Activated CD4-positive, alpha-beta memory T cell treated with anti-CD3 and anti-CD28 coated beads for 36 hours (primary cell): Measurements from ENCODE around the gene AKR7A3. TPM values are rescaled to one million over a fixed set of nuclear protein-coding genes. Genes with fewer than 3 reads are reported as not detected.
A peak's percentile ranks its signal among the peaks of the same experiment; 100 is the strongest.
"Not testable (repeated sequence)": the region's sequence is repeated elsewhere in the genome, so short reads cannot be mapped to it uniquely, and the experiment has no call there.

Source experiments
- CTCF ChIA-PET: fragments of 350-600 bp; sonication (Branson Sonifier 250); formaldehyde crosslinking; loops from one replicate; lab custom pipeline; 2021; ENCODE audit warnings: antibody characterized with exemption, inconsistent platforms; lab: Charles Lee
- POLR2A ChIA-PET: fragments of 350-600 bp; sonication (Branson Sonifier 250); formaldehyde crosslinking; loops from one replicate; lab custom pipeline; 2021; ENCODE audit warnings: antibody characterized with exemption; lab: Charles Lee
- DNase-seq: peaks from one replicate; pipeline ENCODE4 v3.0.0-alpha.2; 2020
- H3K27ac Mint-ChIP-seq: one replicate; pipeline ENCODE4 v1.8.0; 2021; ENCODE audit warnings: mixed read lengths
- H3K27me3 Mint-ChIP-seq: one replicate; pipeline ENCODE4 v1.8.0; 2021; ENCODE audit warnings: mixed read lengths
- H3K36me3 Mint-ChIP-seq: one replicate; pipeline ENCODE4 v1.8.0; 2021; ENCODE audit warnings: mixed read lengths
- H3K4me1 Mint-ChIP-seq: one replicate; pipeline ENCODE4 v1.8.0; 2021; ENCODE audit warnings: low read depth, mixed read lengths
- H3K4me3 Mint-ChIP-seq: one replicate; pipeline ENCODE4 v1.8.0; 2021; ENCODE audit warnings: mild to moderate bottlenecking, mixed read lengths
- H3K9me3 Mint-ChIP-seq: one replicate; pipeline ENCODE4 v1.8.0; 2021; ENCODE audit warnings: mixed read lengths
- intact Hi-C: fragments of 100-400 bp; cut with micrococcal nuclease; formaldehyde crosslinking; loops from one replicate; pipeline ENCODE4 v1.15.1; 2023
- total RNA-seq, 2 experiments: library from RNA; stranded (reverse); gene quantifications; one replicate each; pipeline ENCODE4 v1.2.3, GENCODE V29; 2021

AKR7A3 gene
- total RNA-seq, 2 experiments from 2014 or later = 0.80 to 0.88 TPM

DNA sequence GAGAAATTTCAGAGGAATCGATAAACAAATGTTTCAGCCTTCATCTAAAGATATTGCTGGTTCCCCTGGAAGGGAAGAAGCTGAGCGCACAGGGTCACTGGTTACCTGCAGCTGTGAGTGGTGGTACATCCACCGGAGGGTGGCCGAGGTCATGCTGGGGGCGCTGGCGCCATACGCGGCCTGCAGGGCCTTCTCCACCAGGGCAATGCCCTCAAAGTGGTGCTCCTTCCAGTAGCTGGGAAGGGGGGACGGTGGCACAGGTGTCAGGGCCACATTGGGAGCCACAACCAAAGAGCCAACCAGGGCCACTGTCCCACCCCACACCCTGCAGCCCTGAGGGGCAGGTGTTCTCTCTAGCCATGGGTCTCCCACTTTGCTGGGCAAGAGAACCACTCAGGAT is 4.7 kb downstream of the AKR7A3 start:
- intact Hi-C loops = no loop called here
- Mint-ChIP-seq H3K4me3 (no peak overlapping the region), H3K4me1 (peaks cover 2% of the 10 kb centered on the region), H3K36me3 (no peaks in the 10 kb centered on the region), H3K27ac (no peak overlapping the region), H3K27me3 (no peaks in the 10 kb centered on the region), H3K9me3 (no peaks in the 10 kb centered on the region)
- POLR2A ChIA-PET = no interaction called here
- CTCF ChIA-PET = no interaction called here
- DNase-seq = no peak

DNA sequence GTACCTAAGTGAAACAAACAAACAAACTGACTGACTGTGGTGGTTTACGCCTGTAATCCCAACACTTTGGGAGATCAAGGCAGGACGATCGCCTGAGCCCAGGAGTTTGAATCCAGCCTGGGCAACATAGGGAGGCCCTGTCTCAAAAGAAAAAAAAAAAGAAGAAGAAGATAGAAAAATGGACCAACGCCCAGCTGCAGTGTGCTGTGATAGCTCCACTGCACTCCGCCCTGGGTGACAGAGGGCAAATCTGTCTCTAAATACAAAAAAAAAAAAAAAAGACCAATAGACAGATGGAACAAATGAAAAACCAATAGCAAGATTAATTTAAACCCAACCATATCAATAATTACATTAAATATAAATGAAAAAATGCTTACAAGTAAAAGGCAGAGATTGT is 13.9 kb downstream of the AKR7A3 start:
- no peak for DNase-seq
- Mint-ChIP-seq H3K27me3 (peaks cover 15% of the 10 kb centered on the region), H3K4me3 (no peak overlapping the region), H3K36me3 (peaks cover 3% of the 10 kb centered on the region), H3K4me1 (peaks cover 3% of the 10 kb centered on the region), H3K27ac (no peak overlapping the region), H3K9me3 (peaks cover 4% of the 10 kb centered on the region)
- ChIA-PET CTCF (no interaction called here), POLR2A (no interaction called here)
- intact Hi-C loops = no loop called here

DNA sequence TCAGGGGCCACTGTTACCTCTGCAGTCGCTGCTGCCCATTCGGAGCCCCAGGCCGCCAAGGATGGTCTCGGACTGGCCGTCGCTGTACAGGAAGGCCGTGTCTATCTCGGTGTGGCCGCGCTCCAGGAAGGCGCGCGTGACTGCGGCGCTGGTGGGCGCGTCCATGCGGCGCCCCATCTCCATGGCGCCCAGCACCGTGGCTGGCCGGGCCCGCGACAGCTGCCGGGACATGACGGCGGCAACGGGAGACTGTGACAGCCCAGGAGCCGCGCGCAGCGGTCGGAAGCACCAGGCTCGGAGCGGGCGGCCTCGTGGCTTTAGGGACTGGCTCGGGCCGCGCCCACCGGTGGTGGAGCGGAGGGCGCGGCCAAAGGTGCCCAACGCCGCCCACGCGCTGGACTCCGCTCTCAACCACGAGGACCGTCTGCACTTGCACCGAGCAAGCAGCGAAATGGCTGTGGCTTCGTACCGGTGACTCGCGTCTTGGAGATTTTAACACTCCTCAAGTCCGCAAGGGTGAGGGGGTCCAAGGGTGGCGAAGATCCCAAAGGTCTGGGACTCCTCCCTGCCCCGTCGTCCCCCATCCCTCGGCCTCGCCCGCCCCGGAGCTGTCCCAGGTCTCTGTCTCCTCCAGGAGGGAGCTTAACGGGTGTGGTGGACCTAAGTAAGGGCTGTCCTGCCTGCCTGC is 14.6 kb downstream of the AKR7A3 start:
- peaks cover 15% of the 10 kb centered on the region for H3K27me3 Mint-ChIP-seq
- H3K36me3 Mint-ChIP-seq, H3K4me1 Mint-ChIP-seq, H3K4me3 Mint-ChIP-seq, CTCF ChIA-PET, H3K27ac Mint-ChIP-seq, intact Hi-C loops, H3K9me3 Mint-ChIP-seq, DNase-seq, POLR2A ChIA-PET: not testable (repeated sequence)

DNA sequence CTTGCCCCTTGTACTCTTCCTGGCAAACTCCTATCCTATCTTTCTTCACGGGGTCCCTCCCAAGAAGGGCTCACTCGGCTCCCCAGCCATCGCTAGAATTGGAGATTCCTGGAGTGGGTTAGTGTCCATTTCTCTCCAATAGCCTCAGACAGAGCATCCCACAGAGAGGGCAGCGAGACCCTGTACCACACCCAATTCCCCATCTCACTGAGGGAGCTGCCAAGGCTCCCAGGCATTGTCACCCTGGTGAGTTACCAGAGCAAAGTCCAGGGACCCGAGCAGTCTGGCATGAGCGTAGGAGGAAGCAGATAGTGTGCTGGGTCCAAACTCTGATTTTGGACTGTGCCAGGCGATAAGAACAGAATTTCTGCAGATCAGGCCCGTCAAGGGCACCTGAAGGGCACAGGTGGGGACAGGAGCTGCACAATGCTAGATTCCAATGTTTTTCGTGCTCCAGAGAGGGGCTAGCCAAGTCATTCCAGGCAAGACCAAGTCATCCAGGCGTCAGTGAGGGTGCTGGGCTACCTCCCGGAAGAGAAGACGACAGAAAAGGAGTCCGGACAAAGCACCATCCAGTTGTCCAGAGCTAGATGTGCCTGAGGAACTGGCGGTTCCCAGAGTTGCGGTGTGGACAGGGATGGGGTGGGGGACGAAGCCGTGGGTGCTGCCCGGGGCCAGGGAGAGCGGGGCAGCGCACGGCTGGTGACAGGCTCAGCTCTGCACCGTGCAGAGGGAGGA is 15.3 kb downstream of the AKR7A3 start:
- no peak overlapping the region for H3K4me3 Mint-ChIP-seq
- peaks cover 3% of the 10 kb centered on the region for H3K36me3 Mint-ChIP-seq
- ChIA-PET POLR2A (no interaction called here), CTCF (no interaction called here)
- H3K27ac Mint-ChIP-seq = no peak overlapping the region
- H3K27me3 Mint-ChIP-seq = peaks cover 15% of the 10 kb centered on the region
- no peak for DNase-seq
- peaks cover 4% of the 10 kb centered on the region for H3K9me3 Mint-ChIP-seq
- H3K4me1 Mint-ChIP-seq = peaks cover 3% of the 10 kb centered on the region
- intact Hi-C loops = no loop called here

DNA sequence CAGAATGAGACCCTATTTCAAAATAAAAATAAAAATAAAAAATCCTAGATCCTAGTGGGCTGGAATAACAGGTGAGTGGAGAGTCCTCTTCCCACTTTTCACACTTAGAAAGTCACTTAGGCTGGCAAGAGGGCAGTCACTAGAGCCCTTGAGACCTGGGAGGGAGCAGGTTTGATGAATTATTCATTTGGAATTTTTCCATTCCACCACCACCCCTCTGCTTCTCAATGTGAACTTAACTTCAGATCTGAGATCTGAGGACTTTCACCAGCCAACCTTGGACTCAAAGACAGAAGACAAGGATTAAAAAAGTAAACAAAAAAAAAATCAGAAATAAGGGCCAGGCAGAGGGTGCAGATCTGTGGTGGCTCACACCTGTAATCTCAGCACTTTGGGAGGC is 16.5 kb downstream of the AKR7A3 start:
- Mint-ChIP-seq H3K4me3 (no peak overlapping the region), H3K36me3 (peaks cover 3% of the 10 kb centered on the region), H3K27me3 (peaks cover 15% of the 10 kb centered on the region), H3K27ac (no peak overlapping the region), H3K4me1 (peaks cover 3% of the 10 kb centered on the region), H3K9me3 (peaks cover 4% of the 10 kb centered on the region)
- POLR2A ChIA-PET = no interaction called here
- CTCF ChIA-PET = no interaction called here
- intact Hi-C loops = no loop called here
- DNase-seq = no peak

DNA sequence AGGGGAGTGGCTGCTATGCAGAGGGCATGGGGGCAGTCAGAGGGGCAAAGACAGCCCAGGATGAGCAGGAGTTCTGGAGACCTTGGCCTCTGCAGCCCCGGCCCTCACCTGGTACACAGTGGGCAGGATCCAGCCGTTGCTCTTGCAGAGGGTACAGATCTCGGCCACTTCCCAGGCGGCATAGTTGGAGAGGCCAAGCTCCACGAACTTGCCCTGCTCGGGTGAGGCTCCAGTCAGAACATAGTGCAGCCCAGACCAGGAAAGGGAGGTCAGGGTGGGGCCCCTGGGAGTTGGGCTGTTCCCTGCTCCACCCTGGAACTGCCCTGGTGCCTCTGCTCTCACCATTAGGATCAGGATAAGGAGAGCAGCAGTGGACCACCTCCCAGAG is 18.2 kb downstream of the AKR7A3 start:
- peaks cover 14% of the 10 kb centered on the region for H3K27me3 Mint-ChIP-seq
- POLR2A ChIA-PET, H3K9me3 Mint-ChIP-seq, CTCF ChIA-PET, H3K4me3 Mint-ChIP-seq, H3K36me3 Mint-ChIP-seq, DNase-seq, H3K27ac Mint-ChIP-seq, H3K4me1 Mint-ChIP-seq, intact Hi-C loops: not testable (repeated sequence)

DNA sequence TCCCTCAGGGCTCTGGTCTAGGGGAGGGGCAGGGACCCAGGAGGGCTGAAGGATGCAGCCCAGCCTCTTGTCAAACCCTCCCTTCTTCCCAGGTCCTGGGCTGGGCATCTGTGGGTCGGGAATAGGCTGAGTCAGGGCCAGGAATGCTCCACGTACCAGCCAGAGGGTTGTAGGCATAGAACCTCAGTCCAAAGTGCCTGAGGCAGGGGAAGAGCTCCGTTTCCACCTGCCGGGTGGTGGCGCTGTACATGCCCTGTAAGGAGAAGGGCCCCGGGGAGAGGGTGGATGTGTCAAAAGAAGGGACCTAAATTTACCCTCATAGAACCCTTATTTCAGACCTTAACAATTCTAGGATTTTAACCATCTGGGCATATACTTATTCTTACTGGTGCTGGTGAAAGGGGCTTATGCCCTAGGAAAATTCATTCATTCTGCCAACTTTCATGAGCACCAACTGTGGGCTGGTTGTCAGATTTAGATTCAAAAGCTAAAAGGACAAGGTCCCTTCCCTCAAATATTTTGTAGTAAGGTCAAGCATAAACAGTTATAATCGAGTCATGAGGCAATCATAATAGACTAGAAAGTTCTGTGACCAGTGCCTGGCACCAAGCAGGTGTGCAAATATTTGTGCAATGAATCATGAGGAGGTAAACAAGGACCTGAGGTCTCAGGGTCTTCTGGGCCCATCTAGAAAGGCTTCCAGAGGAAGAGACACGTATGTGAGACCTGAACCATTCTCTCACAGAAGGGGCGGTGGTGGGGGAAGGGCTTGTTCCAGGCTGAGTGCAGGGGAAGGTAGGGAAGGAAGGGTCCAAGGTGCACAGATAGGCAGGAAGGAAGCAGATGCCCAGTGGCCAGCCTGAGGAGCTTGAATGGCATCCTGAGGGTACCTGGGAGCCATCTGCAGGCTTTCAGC is 18.9 kb downstream of the AKR7A3 start:
- POLR2A ChIA-PET, H3K4me1 Mint-ChIP-seq, DNase-seq, intact Hi-C loops, H3K27ac Mint-ChIP-seq, H3K4me3 Mint-ChIP-seq, H3K36me3 Mint-ChIP-seq, H3K9me3 Mint-ChIP-seq: not testable (repeated sequence)
- H3K27me3 Mint-ChIP-seq = peaks cover 14% of the 10 kb centered on the region
- CTCF ChIA-PET = interaction anchor here (1.8 kb wide), 1 partner anchor 312 kb away, joined by 4 read pairs; no protein-coding TSS in a partner anchor

DNA sequence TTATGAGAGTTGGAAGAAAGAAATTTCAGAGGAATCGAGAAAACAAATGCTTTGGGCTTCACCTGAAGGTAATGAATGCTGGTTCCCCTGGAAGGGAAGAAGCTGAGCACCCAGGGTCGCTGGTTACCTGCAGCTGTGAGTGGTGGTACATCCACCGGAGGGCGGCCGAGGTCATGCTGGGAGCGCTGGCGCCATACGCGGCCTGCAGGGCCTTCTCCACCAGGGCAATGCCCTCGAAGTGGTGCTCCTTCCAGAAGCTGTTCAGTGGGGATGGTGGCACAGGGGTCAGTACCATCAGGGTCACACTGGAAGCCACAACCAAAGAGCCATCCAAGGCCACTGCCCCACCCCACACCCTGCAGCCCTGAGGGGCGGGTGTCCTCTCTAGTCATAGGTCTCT is 20.1 kb downstream of the AKR7A3 start:
- intact Hi-C loops = no loop called here
- no peaks in the 10 kb centered on the region for H3K36me3 Mint-ChIP-seq
- H3K9me3 Mint-ChIP-seq = no peaks in the 10 kb centered on the region
- ChIA-PET POLR2A (no interaction called here), CTCF (interaction anchor here (1.8 kb wide), 1 partner anchor 313 kb away, joined by 4 read pairs; no protein-coding TSS in a partner anchor)
- no peak overlapping the region for H3K4me3 Mint-ChIP-seq
- peaks cover 2% of the 10 kb centered on the region for H3K4me1 Mint-ChIP-seq
- peaks cover 8% of the 10 kb centered on the region for H3K27me3 Mint-ChIP-seq
- no peak overlapping the region for H3K27ac Mint-ChIP-seq
- no peak for DNase-seq

DNA sequence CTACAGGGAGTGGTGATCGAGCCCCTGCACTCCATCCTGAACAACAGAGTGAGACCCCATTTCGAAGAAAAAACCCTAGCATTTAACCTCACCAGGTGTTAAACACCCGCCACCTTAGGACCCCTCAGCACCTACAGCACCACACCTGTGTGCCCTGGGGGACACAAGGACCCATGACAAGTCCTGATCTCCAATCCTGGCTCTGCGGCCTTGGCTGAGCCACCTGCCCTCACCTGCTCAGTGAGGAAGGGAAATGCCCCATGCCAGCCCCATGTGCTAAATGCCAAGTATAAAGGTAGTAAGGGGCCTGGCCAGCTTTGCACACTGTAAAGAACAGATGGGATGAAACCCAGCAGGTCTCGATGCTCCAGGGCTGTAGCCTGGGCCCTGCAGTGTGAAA is 25.8 kb downstream of the AKR7A3 start:
- Mint-ChIP-seq H3K4me3 (no peak overlapping the region), H3K27ac (no peak overlapping the region), H3K36me3 (peaks cover 20% of the 10 kb centered on the region), H3K4me1 (peaks cover 5% of the 10 kb centered on the region), H3K9me3 (no peaks in the 10 kb centered on the region), H3K27me3 (no peaks in the 10 kb centered on the region)
- CTCF ChIA-PET = no interaction called here
- no peak for DNase-seq
- POLR2A ChIA-PET = no interaction called here
- intact Hi-C loops = no loop called here

DNA sequence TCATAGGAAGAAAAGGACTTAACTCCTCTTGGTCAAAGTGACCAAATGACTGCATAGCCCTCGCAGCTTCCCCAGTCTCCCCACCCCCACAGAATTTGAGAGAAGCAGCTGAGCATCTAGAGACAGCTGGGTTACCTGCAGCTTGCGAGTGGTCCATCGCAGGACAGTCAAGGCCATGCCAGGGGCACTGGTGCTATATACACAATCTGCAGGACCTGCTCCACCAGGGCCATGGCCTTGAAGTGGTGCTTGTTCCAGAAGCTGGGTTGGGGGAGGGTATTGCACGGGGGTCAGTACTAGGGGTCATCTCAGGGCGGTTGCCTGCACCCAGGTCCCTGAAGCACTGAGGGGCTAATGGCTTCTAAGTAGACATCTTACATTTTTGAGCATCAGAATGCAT is 26.5 kb downstream of the AKR7A3 start:
- intact Hi-C loops = no loop called here
- ChIA-PET CTCF (no interaction called here), POLR2A (no interaction called here)
- no peak for DNase-seq
- Mint-ChIP-seq H3K9me3 (no peaks in the 10 kb centered on the region), H3K36me3 (peaks cover 27% of the 10 kb centered on the region), H3K27ac (no peak overlapping the region), H3K4me3 (no peak overlapping the region), H3K27me3 (no peaks in the 10 kb centered on the region), H3K4me1 (peaks cover 12% of the 10 kb centered on the region)

DNA sequence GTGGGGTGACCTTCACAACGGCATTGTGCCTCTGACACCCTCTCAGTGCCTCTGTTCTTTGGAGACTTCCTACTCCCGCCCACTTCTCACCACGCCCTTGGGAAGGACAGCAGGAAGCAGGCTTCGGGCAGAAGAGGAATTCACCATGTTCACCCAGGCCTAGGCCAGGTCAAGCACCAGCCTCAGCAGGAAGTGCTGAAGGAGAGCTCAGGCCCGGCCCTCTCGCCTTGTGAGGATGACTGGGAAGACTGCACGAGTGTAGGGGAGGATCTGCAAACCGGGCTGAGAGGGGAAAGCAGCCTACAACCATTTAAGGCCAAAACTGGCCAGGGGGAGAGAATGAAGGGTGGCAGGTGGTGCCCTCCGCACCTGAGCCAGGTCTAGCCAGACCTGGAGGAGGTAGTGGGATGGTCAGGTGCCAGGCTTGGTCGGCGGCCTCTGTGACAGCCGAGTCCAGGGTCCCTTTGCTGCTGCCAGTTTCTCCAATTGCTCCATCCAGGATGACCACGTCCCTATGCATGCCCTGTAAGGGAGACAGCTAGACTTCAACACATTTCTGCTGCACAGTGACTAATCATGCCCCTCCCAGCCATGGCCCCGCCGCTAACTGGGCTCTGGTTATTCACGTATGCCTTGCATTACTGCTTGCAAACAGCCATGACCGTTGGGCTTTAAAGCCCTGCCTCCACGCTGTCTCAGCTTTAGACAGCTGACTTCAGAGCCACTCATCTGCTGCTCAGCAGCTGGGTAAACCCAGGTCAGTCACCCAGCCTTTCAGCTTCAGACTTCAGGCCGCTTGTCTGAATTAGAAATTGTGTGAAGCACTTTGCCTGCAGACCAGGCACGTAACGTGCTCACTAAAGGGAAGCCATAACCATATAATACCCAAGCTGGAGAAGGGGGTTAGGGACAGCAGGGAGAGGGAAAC is 28.1 kb downstream of the AKR7A3 start:
- intact Hi-C loops = no loop called here
- Mint-ChIP-seq H3K9me3 (no peaks in the 10 kb centered on the region), H3K27ac (peak overlapping the region; percentile 5), H3K27me3 (no peaks in the 10 kb centered on the region), H3K36me3 (peaks cover 37% of the 10 kb centered on the region), H3K4me1 (peaks cover 27% of the 10 kb centered on the region), H3K4me3 (no peak overlapping the region)
- DNase-seq = no peak
- POLR2A ChIA-PET = no interaction called here
- CTCF ChIA-PET = no interaction called here
